A549 (cell line): Measurements from ENCODE around the gene UNKL. TPM values are rescaled to one million over a fixed set of nuclear protein-coding genes. Genes with fewer than 3 reads are reported as not detected.

ENCODE experiments used
- ATAC-seq, 2 experiments: fragments of 200-7000 bp in 1 of 2; fragments of >200 bp in 1 of 2; cut with Nextera tagmentation in 1 of 2; cut with Tn5 transposase in 1 of 2; 3 replicates each; pipeline versions ENCODE4 v1.8.0 to v1.9.1; 2018 to 2020; ENCODE audit warnings: mild to moderate bottlenecking in 1 of 2, moderate library complexity in 1 of 2
- CTCF ChIA-PET: fragments of 300-600 bp; sonication (Branson Sonifier 250); formaldehyde crosslinking; extraction: SDS; loops from one replicate; lab custom pipeline; 2021; ENCODE audit warnings: antibody characterized with exemption, inconsistent platforms; lab: Yijun Ruan, JAX
- POLR2A ChIA-PET: fragments of 350-600 bp; formaldehyde crosslinking; extraction: SDS; loops from one replicate; lab custom pipeline; 2021; ENCODE audit warnings: antibody characterized with exemption, inconsistent platforms; lab: Yijun Ruan, JAX
- DNase-seq, 2 experiments: peaks; one replicate each; pipeline versions ENCODE4 v3.0.0 to v3.0.0-alpha.2; 2011 to 2016; ENCODE audit warnings: low read depth in 1 of 2, low spot score in 1 of 2
- FAIRE-seq: peaks from 2 replicates; lab custom pipeline; 2011; peaks lifted over from hg19 to GRCh38; lab: Jason Lieb, UNC
- H3K27ac ChIP-seq, 2 experiments: fragments of >200 bp; sonication (Bioruptor Twin); formaldehyde crosslinking; 3 replicates each; pipeline ENCODE4 v1.5.1; 2016 to 2017
- H3K4me1 ChIP-seq: fragments of >200 bp; sonication (Bioruptor Twin); formaldehyde crosslinking; 3 replicates; pipeline ENCODE4 v1.6.1; 2016
- H3K4me2 ChIP-seq: fragments of >200 bp; sonication (Bioruptor Twin); formaldehyde crosslinking; 3 replicates; pipeline ENCODE4 v1.6.1; 2016
- H3K4me3 ChIP-seq: fragments of >200 bp; sonication (Bioruptor Twin); formaldehyde crosslinking; 3 replicates; pipeline ENCODE4 v1.5.1; 2016
- H3K9me3 ChIP-seq: fragments of >200 bp; sonication (Bioruptor Twin); formaldehyde crosslinking; 3 replicates; pipeline ENCODE4 v1.6.1; 2016
- CHD4 ChIP-seq: fragments of 200-600 bp; sonication (generic); IDR thresholded peaks from 2 replicates; pipeline ENCODE4 v1.6.1; 2016; ENCODE audit warnings: antibody characterized with exemption, mild to moderate bottlenecking, borderline replicate concordance
- ESRRA ChIP-seq: fragments of 150-350 bp; IDR thresholded peaks from 2 replicates; pipeline ENCODE4 v1.6.1; 2014; ENCODE audit warnings: mild to moderate bottlenecking, low read length, borderline replicate concordance
- FOSB ChIP-seq: fragments of 250-450 bp; sonication (Bioruptor Pico); IDR thresholded peaks from 2 replicates; pipeline ENCODE4 v1.5.0; 2020; ENCODE audit warnings: mild to moderate bottlenecking, moderate library complexity
- FOSL2 ChIP-seq, 2 experiments: fragments of 450-650 bp in 1 of 2; fragments of >200 bp in 1 of 2; sonication (Bioruptor Twin) in 1 of 2; formaldehyde crosslinking; IDR thresholded peaks; 2 replicates each; pipeline versions ENCODE4 v1.5.0 to v1.6.1; 2016 to 2020; ENCODE audit warnings: mild to moderate bottlenecking in 1 of 2, moderate library complexity in 1 of 2
- GATA3 ChIP-seq: IDR thresholded peaks from 2 replicates; pipeline ENCODE4 v1.6.1; 2012; ENCODE audit warnings: borderline replicate concordance
- HDAC2 ChIP-seq: fragments of 200-600 bp; sonication (generic); IDR thresholded peaks from 2 replicates; pipeline ENCODE4 v1.6.1; 2016
- HMGXB4 ChIP-seq: fragments of 250-450 bp; sonication (Bioruptor Pico); IDR thresholded peaks from 2 replicates; pipeline ENCODE4 v1.5.0; 2021; ENCODE audit warnings: mild to moderate bottlenecking, moderate library complexity, borderline replicate concordance
- HOXA7 ChIP-seq: fragments of 250-450 bp; sonication (Bioruptor Pico); IDR thresholded peaks from 2 replicates; pipeline ENCODE4 v1.5.0; 2020; ENCODE audit warnings: mild to moderate bottlenecking, moderate library complexity
- HOXB5 ChIP-seq: fragments of 250-450 bp; sonication (Bioruptor Pico); IDR thresholded peaks from 2 replicates; pipeline ENCODE4 v1.5.0; 2020; ENCODE audit warnings: mild to moderate bottlenecking, moderate library complexity
- KDM1A ChIP-seq: fragments of 200-600 bp; sonication (generic); IDR thresholded peaks from 2 replicates; pipeline ENCODE4 v1.6.1; 2016; ENCODE audit warnings: low read depth, mild to moderate bottlenecking
- MAFK ChIP-seq: fragments of 450-650 bp; IDR thresholded peaks from 2 replicates; pipeline ENCODE4 v1.6.1; 2014; ENCODE audit not compliant: partially characterized antibody
- MAX ChIP-seq: IDR thresholded peaks from 2 replicates; pipeline ENCODE4 v1.6.1; 2012
- PBX3 ChIP-seq: IDR thresholded peaks from 2 replicates; pipeline ENCODE4 v1.6.1; 2012
- POLR2A ChIP-seq: IDR thresholded peaks from 2 replicates; pipeline ENCODE4 v1.6.1; 2012; ENCODE audit warnings: mild to moderate bottlenecking, low read length
- RAD21 ChIP-seq, 2 experiments: fragments of >200 bp in 1 of 2; sonication (Bioruptor Twin) in 1 of 2; formaldehyde crosslinking in 1 of 2; IDR thresholded peaks in 1 of 2; conservative IDR thresholded peaks in 1 of 2; 2 replicates in 1 of 2; 3 replicates in 1 of 2; pipeline ENCODE4 v1.6.1; 2012 to 2018; ENCODE audit warnings: inconsistent platforms in 1 of 2
- RNF2 ChIP-seq: fragments of 200-600 bp; sonication (generic); IDR thresholded peaks from 2 replicates; pipeline ENCODE4 v1.6.1; 2016; ENCODE audit warnings: low read depth, mild to moderate bottlenecking, antibody characterized with exemption, moderate library complexity, borderline replicate concordance
- SMC3 ChIP-seq: fragments of >200 bp; sonication (Bioruptor Twin); formaldehyde crosslinking; IDR thresholded peaks from 3 replicates; pipeline ENCODE4 v1.6.1; 2018; ENCODE audit warnings: inconsistent platforms
- ZFP36 ChIP-seq: fragments of 450-650 bp; IDR thresholded peaks from 2 replicates; pipeline ENCODE4 v1.6.1; 2014; ENCODE audit warnings: borderline replicate concordance; ENCODE audit not compliant: partially characterized antibody
- WGBS: methylation state at CpG from one replicate; pipeline ENCODE4 v1.1.6; 2017; ENCODE audit errors: missing lambda C conversion rate; 5-methylcytosine and 5-hydroxymethylcytosine counted together
- polyA plus RNA-seq, 4 experiments: library from polyadenylated mRNA; depleted of rRNA in 3 of 4; stranded (reverse); fragments of >200 nt; fragmentation: RNase III in 1 of 4; extraction: RNeasy Plus Mini Kit Qiagen cat#74134 plus additional on column Dnase treatment in 1 of 4; gene quantifications; 2 replicates in 3 of 4; 3 replicates in 1 of 4; pipeline ENCODE4 v1.2.3, GENCODE V29; 2011 to 2017
- TF ChIP-seq, protein P1 (sequence below): fragments of 200-600 bp; sonication (generic); IDR thresholded peaks from 2 replicates; pipeline ENCODE4 v1.6.1; 2016; ENCODE audit warnings: antibody characterized with exemption, mild to moderate bottlenecking, moderate library complexity
- TF ChIP-seq, protein P2 (sequence below): fragments of 150-350 bp; IDR thresholded peaks from 2 replicates; pipeline ENCODE4 v1.6.1; 2014; ENCODE audit warnings: low read depth, mild to moderate bottlenecking, low read length
- TF ChIP-seq, protein P3 (sequence below): IDR thresholded peaks from 2 replicates; pipeline ENCODE4 v1.6.1; 2012; ENCODE audit warnings: low read depth, borderline replicate concordance

UNKL gene
- polyA plus RNA-seq, 2 of the 4 experiments (the other 2 are of a cell fraction): 20.7 to 37.6 TPM

- TF ChIP-seq MAX: no peak
- TF ChIP-seq HDAC2: no peak
- no peak for TF ChIP-seq FOSL2 (IDR thresholded peaks at IDR 0.05)
- TF ChIP-seq FOSL2 (CRISPR knock-in tag; IDR thresholded peaks at IDR 0.05): no peak
- TF ChIP-seq GATA3: no peak
- TF ChIP-seq HOXA7 (CRISPR knock-in tag): no peak
- TF ChIP-seq FOSB (CRISPR knock-in tag): no peak
- TF ChIP-seq, protein P1, sequence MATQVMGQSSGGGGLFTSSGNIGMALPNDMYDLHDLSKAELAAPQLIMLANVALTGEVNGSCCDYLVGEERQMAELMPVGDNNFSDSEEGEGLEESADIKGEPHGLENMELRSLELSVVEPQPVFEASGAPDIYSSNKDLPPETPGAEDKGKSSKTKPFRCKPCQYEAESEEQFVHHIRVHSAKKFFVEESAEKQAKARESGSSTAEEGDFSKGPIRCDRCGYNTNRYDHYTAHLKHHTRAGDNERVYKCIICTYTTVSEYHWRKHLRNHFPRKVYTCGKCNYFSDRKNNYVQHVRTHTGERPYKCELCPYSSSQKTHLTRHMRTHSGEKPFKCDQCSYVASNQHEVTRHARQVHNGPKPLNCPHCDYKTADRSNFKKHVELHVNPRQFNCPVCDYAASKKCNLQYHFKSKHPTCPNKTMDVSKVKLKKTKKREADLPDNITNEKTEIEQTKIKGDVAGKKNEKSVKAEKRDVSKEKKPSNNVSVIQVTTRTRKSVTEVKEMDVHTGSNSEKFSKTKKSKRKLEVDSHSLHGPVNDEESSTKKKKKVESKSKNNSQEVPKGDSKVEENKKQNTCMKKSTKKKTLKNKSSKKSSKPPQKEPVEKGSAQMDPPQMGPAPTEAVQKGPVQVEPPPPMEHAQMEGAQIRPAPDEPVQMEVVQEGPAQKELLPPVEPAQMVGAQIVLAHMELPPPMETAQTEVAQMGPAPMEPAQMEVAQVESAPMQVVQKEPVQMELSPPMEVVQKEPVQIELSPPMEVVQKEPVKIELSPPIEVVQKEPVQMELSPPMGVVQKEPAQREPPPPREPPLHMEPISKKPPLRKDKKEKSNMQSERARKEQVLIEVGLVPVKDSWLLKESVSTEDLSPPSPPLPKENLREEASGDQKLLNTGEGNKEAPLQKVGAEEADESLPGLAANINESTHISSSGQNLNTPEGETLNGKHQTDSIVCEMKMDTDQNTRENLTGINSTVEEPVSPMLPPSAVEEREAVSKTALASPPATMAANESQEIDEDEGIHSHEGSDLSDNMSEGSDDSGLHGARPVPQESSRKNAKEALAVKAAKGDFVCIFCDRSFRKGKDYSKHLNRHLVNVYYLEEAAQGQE: no peak
- TF ChIP-seq, protein P2, sequence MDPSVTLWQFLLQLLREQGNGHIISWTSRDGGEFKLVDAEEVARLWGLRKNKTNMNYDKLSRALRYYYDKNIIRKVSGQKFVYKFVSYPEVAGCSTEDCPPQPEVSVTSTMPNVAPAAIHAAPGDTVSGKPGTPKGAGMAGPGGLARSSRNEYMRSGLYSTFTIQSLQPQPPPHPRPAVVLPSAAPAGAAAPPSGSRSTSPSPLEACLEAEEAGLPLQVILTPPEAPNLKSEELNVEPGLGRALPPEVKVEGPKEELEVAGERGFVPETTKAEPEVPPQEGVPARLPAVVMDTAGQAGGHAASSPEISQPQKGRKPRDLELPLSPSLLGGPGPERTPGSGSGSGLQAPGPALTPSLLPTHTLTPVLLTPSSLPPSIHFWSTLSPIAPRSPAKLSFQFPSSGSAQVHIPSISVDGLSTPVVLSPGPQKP: no peak
- no peak for TF ChIP-seq POLR2A
- no peak for TF ChIP-seq ZFP36
Observed at GRCh38 chr16:1320658-1321240, 93.8 kb downstream of the UNKL start (continued).

DNA sequence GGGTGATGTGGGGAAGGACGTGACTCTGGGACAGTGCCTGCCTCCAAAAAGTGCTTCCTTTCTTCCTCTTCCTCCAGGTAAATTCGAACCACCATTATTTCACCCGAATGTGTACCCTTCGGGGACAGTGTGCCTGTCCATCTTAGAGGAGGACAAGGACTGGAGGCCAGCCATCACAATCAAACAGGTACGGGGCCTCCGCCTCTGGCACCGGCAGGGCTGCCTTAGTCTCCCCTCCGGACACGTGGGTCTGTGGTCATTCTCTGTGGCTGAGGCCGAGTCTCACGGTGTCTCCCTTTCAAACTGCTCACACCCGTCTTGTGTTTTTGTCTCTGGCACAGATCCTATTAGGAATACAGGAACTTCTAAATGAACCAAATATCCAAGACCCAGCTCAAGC is 94.4 kb downstream of the UNKL start:
- H3K27ac ChIP-seq: no peak overlapping the region
- H3K4me3 ChIP-seq: no peak overlapping the region
- ChIA-PET POLR2A (no interaction called here), CTCF (interaction anchor here (0.9 to 1.1 kb wide), 2 partner anchors 18 to 20 kb away, joined by 3 read pairs; no protein-coding TSS in a partner anchor)
- no peak overlapping the region for H3K4me2 ChIP-seq
- DNase-seq (no peak), FAIRE-seq (no peak), ATAC-seq (no peak)
- WGBS: 85% methylated on average over 11 of the region's 12 CpGs
- H3K9me3 ChIP-seq: no peaks in the 10 kb centered on the region
- no peaks in the 10 kb centered on the region for H3K4me1 ChIP-seq
- TF ChIP-seq RNF2 (no peak), CHD4 (no peak), SMC3 (no peak), MAFK (no peak), PBX3 (no peak), KDM1A (no peak), RAD21 (conservative IDR thresholded peaks at IDR 0.05 in 1 of 2, IDR thresholded peaks at IDR 0.05 in 1 of 2) (no peak), ESRRA (no peak), HMGXB4 (CRISPR knock-in tag) (no peak), HOXB5 (CRISPR knock-in tag) (no peak)
- TF ChIP-seq, protein P1: no peak
- TF ChIP-seq, protein P3, sequence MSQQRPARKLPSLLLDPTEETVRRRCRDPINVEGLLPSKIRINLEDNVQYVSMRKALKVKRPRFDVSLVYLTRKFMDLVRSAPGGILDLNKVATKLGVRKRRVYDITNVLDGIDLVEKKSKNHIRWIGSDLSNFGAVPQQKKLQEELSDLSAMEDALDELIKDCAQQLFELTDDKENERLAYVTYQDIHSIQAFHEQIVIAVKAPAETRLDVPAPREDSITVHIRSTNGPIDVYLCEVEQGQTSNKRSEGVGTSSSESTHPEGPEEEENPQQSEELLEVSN: no peak
